ENCODE results near the gene SPINK14. TPM values are rescaled to one million over a fixed set of nuclear protein-coding genes. Genes with fewer than 3 reads are reported as not detected.

SPINK14 gene
- not detected in 2 replicates for total RNA-seq

- POLR2A ChIA-PET = no interaction called here
- DNase-seq = no peak
- Mint-ChIP-seq H3K4me1 (no peaks in the 10 kb centered on the region), H3K9me3 (no peaks in the 10 kb centered on the region), H3K4me3 (no peak within 1 kb of the TSS), H3K36me3 (ENCODE audit: low read depth) (no peaks in the 10 kb centered on the region), H3K27ac (no peak within 1 kb of the TSS), H3K27me3 (no peaks in the 10 kb centered on the region)
- no peak for ATAC-seq (ENCODE audit: low read depth)
- no peak for TF ChIP-seq CTCF (IDR thresholded peaks at IDR 0.05)
- intact Hi-C loops (cut with micrococcal nuclease) = no loop called here
- CTCF ChIA-PET = no interaction called here
Observed at GRCh38 chr5:148168246-148168645, at the start of gene SPINK14. TSS of gene SPINK14 (plus strand) at chr5:148168546. CDS start at chr5:148169733, 1,187 bp downstream.

GRCh38 chr5:148120317-148120716 lies 48.0 kb upstream of the SPINK14 start:
- intact Hi-C loops (cut with micrococcal nuclease) = no loop called here
- no peaks in the 10 kb centered on the region for H3K36me3 Mint-ChIP-seq (ENCODE audit: low read depth)
- no peaks in the 10 kb centered on the region for H3K9me3 Mint-ChIP-seq
- no peak for TF ChIP-seq CTCF (IDR thresholded peaks at IDR 0.05)
- H3K4me1 Mint-ChIP-seq = no peaks in the 10 kb centered on the region
- POLR2A ChIA-PET = no interaction called here
- H3K27me3 Mint-ChIP-seq = no peaks in the 10 kb centered on the region
- ATAC-seq (ENCODE audit: low read depth) (no peak), DNase-seq (no peak)
- no peak overlapping the region for H3K4me3 Mint-ChIP-seq
- H3K27ac Mint-ChIP-seq = no peak overlapping the region
- CTCF ChIA-PET = no interaction called here

GRCh38 chr5:148125641-148126040 lies 42.7 kb upstream of the SPINK14 start:
- Mint-ChIP-seq H3K4me3 (no peak overlapping the region), H3K27ac (no peak overlapping the region), H3K36me3 (ENCODE audit: low read depth) (no peaks in the 10 kb centered on the region), H3K4me1 (no peaks in the 10 kb centered on the region), H3K9me3 (no peaks in the 10 kb centered on the region), H3K27me3 (no peaks in the 10 kb centered on the region)
- DNase-seq (no peak), ATAC-seq (ENCODE audit: low read depth) (no peak)
- TF ChIP-seq CTCF (IDR thresholded peaks at IDR 0.05) = no peak
- ChIA-PET POLR2A (no interaction called here), CTCF (no interaction called here)
- intact Hi-C loops (cut with micrococcal nuclease) = no loop called here

- no peaks in the 10 kb centered on the region for H3K9me3 Mint-ChIP-seq
- POLR2A ChIA-PET = no interaction called here
- DNase-seq (no peak), ATAC-seq (ENCODE audit: low read depth) (no peak)
- no peaks in the 10 kb centered on the region for H3K4me1 Mint-ChIP-seq
- TF ChIP-seq CTCF (IDR thresholded peaks at IDR 0.05) = no peak
- H3K27ac Mint-ChIP-seq = no peak overlapping the region
- no peak overlapping the region for H3K4me3 Mint-ChIP-seq
- CTCF ChIA-PET = no interaction called here
- H3K27me3 Mint-ChIP-seq = no peaks in the 10 kb centered on the region
- intact Hi-C loops (cut with micrococcal nuclease) = no loop called here
- no peaks in the 10 kb centered on the region for H3K36me3 Mint-ChIP-seq (ENCODE audit: low read depth)
Observed at GRCh38 chr5:148135091-148136048, 33.0 kb upstream of the SPINK14 start.

GRCh38 chr5:148140846-148141245 lies 27.5 kb upstream of the SPINK14 start:
- intact Hi-C loops (cut with micrococcal nuclease) = no loop called here
- ATAC-seq (ENCODE audit: low read depth) = no peak
- Mint-ChIP-seq H3K27me3 (no peaks in the 10 kb centered on the region), H3K9me3 (peaks cover 5% of the 10 kb centered on the region), H3K27ac (no peak overlapping the region), H3K36me3 (ENCODE audit: low read depth) (no peaks in the 10 kb centered on the region), H3K4me3 (no peak overlapping the region), H3K4me1 (no peaks in the 10 kb centered on the region)
- no peak for DNase-seq
- no peak for TF ChIP-seq CTCF (IDR thresholded peaks at IDR 0.05)
- POLR2A ChIA-PET = no interaction called here
- CTCF ChIA-PET = no interaction called here

All from activated B cell treated with CpG ODN at 0.5 μM for 24 hours (primary cell).